Loucy (cell line): ENCODE results near the gene HLTF.

Source experiments
- H2AFZ ChIP-seq: fragments of 200-600 bp; sonication (generic); 2 replicates; pipeline ENCODE4 v1.6.0; 2016; ENCODE audit warnings: antibody characterized with exemption, mild to moderate bottlenecking, low read length, moderate library complexity
- H3F3A ChIP-seq: fragments of 200-600 bp; 2 replicates; pipeline ENCODE4 v1.6.0; 2016; ENCODE audit warnings: antibody characterized with exemption, low read depth, mild to moderate bottlenecking
- H3K27me3 ChIP-seq: fragments of 200-600 bp; sonication (generic); 2 replicates; pipeline ENCODE4 v1.6.1; 2014; ENCODE audit warnings: low read length, mild to moderate bottlenecking; ENCODE audit not compliant: insufficient read depth, poor library complexity, severe bottlenecking
- H3K36me3 ChIP-seq: fragments of 200-600 bp; sonication (generic); 2 replicates; pipeline ENCODE4 v1.6.1; 2016; ENCODE audit warnings: low read length; ENCODE audit not compliant: insufficient read depth
- H3K4me1 ChIP-seq: fragments of 200-600 bp; sonication (generic); 2 replicates; pipeline ENCODE4 v1.5.1; 2014; ENCODE audit warnings: low read length, mild to moderate bottlenecking; ENCODE audit not compliant: insufficient read depth, poor library complexity, severe bottlenecking
- H3K4me2 ChIP-seq: fragments of 200-600 bp; sonication (generic); 2 replicates; pipeline ENCODE4 v1.6.0; 2014; ENCODE audit warnings: antibody characterized with exemption, low read length, low read depth, mild to moderate bottlenecking; ENCODE audit not compliant: poor library complexity, severe bottlenecking
- H3K4me3 ChIP-seq: fragments of 200-600 bp; sonication (generic); 2 replicates; pipeline ENCODE4 v1.5.1; 2014; ENCODE audit warnings: low read length, mild to moderate bottlenecking, mixed read lengths; ENCODE audit not compliant: poor library complexity, severe bottlenecking
- H3K79me2 ChIP-seq: fragments of 200-600 bp; sonication (generic); 2 replicates; pipeline ENCODE4 v1.6.1; 2014; ENCODE audit warnings: low read length; ENCODE audit not compliant: insufficient read depth
- H3K9ac ChIP-seq: fragments of 200-600 bp; sonication (generic); 2 replicates; pipeline ENCODE4 v1.6.0; 2014; ENCODE audit warnings: mild to moderate bottlenecking, low read depth, low read length, moderate library complexity; ENCODE audit not compliant: poor library complexity, severe bottlenecking
- H3K9me2 ChIP-seq: fragments of 200-600 bp; sonication (generic); replicated peaks from 2 replicates; pipeline ENCODE4 v1.6.1; 2016; ENCODE audit warnings: low read depth, low read length, mixed read lengths
- H3K9me3 ChIP-seq: fragments of 200-600 bp; sonication (generic); 2 replicates; pipeline ENCODE4 v1.6.1; 2014; ENCODE audit warnings: mild to moderate bottlenecking, antibody characterized with exemption, low read length, low read depth; ENCODE audit not compliant: insufficient read depth
- H4K20me1 ChIP-seq: fragments of 200-600 bp; sonication (generic); 2 replicates; pipeline ENCODE4 v1.6.0; 2014; ENCODE audit warnings: antibody characterized with exemption, low read length, mild to moderate bottlenecking; ENCODE audit not compliant: insufficient read depth, poor library complexity, severe bottlenecking
- CTCF ChIP-seq: fragments of 200-600 bp; sonication (generic); conservative IDR thresholded peaks from 2 replicates; pipeline ENCODE4 v1.5.1; 2014; ENCODE audit warnings: mild to moderate bottlenecking, antibody characterized with exemption, low read length
- EZH2phosphoT487 ChIP-seq: fragments of 200-600 bp; IDR thresholded peaks from 2 replicates; pipeline ENCODE4 v1.6.1; 2018; ENCODE audit warnings: antibody characterized with exemption, mild to moderate bottlenecking, moderate library complexity, borderline replicate concordance

The HLTF gene

GRCh38 chr3:149021830-149022229 lies 64.5 kb downstream of the HLTF start:
- no peak for TF ChIP-seq EZH2phosphoT487
- Histone ChIP-seq H3K9ac (no peak overlapping the region), H3K27me3 (no peaks in the 10 kb centered on the region), H2AFZ (no peak overlapping the region), H4K20me1 (no peaks in the 10 kb centered on the region), H3K36me3 (peaks cover 61% of the 10 kb centered on the region), H3K4me1 (no peaks in the 10 kb centered on the region), H3K9me2 (no peaks in the 10 kb centered on the region), H3K9me3 (peaks cover 7% of the 10 kb centered on the region; the same call in 1 of the 2 replicates), H3F3A (no peaks in the 10 kb centered on the region), H3K4me2 (no peak overlapping the region), H3K79me2 (no peaks in the 10 kb centered on the region), H3K4me3 (no peak overlapping the region)

- no peaks in the 10 kb centered on the region for H4K20me1 ChIP-seq
- no peak overlapping the region for H3K4me3 ChIP-seq
- TF ChIP-seq EZH2phosphoT487 (no peak), CTCF (no peak)
- peaks cover 51% of the 10 kb centered on the region for H3K36me3 ChIP-seq
- H3K79me2 ChIP-seq, result no peaks in the 10 kb centered on the region
- no peaks in the 10 kb centered on the region for H3K9me2 ChIP-seq
- no peak overlapping the region for H3K4me2 ChIP-seq
- no peak overlapping the region for H3K9ac ChIP-seq
- peaks cover 7% of the 10 kb centered on the region; the same call in 1 of the 2 replicates for H3K9me3 ChIP-seq
- H3F3A ChIP-seq, result no peaks in the 10 kb centered on the region
- no peak overlapping the region for H2AFZ ChIP-seq
- H3K4me1 ChIP-seq, result no peaks in the 10 kb centered on the region
- no peaks in the 10 kb centered on the region for H3K27me3 ChIP-seq
These were observed 65.5 kb downstream of the HLTF start for GRCh38 chr3:149020839-149021252.

DNA sequence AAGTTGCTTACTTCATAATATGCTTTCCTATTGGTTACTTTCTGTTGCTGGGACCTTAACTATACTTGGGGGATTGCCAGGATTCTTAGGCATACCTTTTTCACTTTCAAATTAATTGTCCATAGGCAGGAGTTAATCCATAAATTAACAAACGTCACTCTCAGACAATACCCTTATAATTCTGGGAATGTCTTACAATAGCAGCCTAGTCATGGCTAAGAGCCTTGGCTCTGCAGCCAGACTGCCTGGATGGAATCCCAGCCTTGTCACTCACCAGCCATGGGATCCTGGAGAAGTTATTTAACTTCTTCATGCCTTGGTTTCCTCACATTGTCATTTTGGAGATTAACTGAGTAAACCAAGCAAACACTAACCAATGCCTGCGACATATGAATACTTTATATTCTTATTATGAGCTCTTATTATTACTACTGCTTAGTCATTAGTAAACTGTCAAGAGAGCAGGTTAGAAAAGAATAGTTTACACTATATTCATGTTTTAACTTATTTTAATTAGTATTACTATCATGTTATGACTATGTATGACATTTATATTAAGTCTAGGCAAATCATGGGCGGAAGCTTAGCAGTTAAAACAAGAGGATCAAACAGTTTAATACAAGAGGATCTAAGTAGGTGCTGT lies 66.0 kb downstream of the HLTF start:
- no peaks in the 10 kb centered on the region for H3K9me2 ChIP-seq
- no peaks in the 10 kb centered on the region for H3K4me1 ChIP-seq
- H3K9ac ChIP-seq, result no peak overlapping the region
- no peak overlapping the region for H3K4me2 ChIP-seq
- H3K79me2 ChIP-seq, result no peaks in the 10 kb centered on the region
- peaks cover 46% of the 10 kb centered on the region for H3K36me3 ChIP-seq
- no peaks in the 10 kb centered on the region for H4K20me1 ChIP-seq
- H3K27me3 ChIP-seq, result no peaks in the 10 kb centered on the region
- TF ChIP-seq CTCF (no peak), EZH2phosphoT487 (no peak)
- H3K4me3 ChIP-seq, result no peak overlapping the region
- H2AFZ ChIP-seq, result no peak overlapping the region
- no peaks in the 10 kb centered on the region for H3F3A ChIP-seq
- peaks cover 7% of the 10 kb centered on the region; the same call in 1 of the 2 replicates for H3K9me3 ChIP-seq

DNA sequence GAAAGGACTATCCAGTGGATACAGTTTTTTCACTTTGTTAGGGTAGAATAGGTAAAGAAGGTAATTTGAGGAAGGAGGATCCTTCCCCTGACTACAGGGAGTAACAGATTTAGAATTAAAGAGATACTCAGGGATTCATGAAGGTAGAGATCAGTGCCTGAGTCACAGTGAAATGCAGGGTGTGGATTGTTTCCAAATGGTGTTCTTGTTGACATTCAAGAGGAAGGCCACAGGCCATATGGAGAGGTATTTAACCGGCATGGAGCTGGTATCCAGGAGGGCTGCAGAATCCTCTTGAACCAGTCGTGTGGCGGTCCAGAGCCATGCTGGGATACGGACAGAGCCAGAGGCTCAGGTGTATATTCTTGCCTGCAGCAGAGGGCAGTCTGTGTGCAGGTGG lies 66.8 kb downstream of the HLTF start:
- Histone ChIP-seq H3K79me2 (no peaks in the 10 kb centered on the region), H2AFZ (no peak overlapping the region), H3K4me2 (no peak overlapping the region), H3K36me3 (peaks cover 39% of the 10 kb centered on the region), H3K9ac (no peak overlapping the region), H3K4me1 (no peaks in the 10 kb centered on the region), H3K4me3 (no peak overlapping the region), H4K20me1 (no peaks in the 10 kb centered on the region), H3K27me3 (no peaks in the 10 kb centered on the region), H3K9me3 (peaks cover under 1% of the 10 kb centered on the region; the same call in 1 of the 2 replicates), H3K9me2 (no peaks in the 10 kb centered on the region), H3F3A (no peaks in the 10 kb centered on the region)
- TF ChIP-seq EZH2phosphoT487 (no peak), CTCF (no peak)
